PC-3 (cell line): ENCODE measurements around the gene RTL10.

Experiments used
- CTCF ChIP-seq: fragments of 300-600 bp; sonication (generic); conservative IDR thresholded peaks from 2 replicates; pipeline ENCODE4 v1.5.1; 2017; ENCODE audit warnings: antibody characterized with exemption, low read depth, mild to moderate bottlenecking, low read length
- EZH2 ChIP-seq: fragments of 300-600 bp; sonication (generic); IDR thresholded peaks from one replicate; pipeline ENCODE4 v1.6.1; 2017; ENCODE audit warnings: antibody characterized with exemption, mild to moderate bottlenecking, low read length; ENCODE audit not compliant: unreplicated experiment

- no peak for TF ChIP-seq CTCF
- TF ChIP-seq EZH2: no peak
Measured at GRCh38 chr22:19814428-19814827, 40.2 kb downstream of the RTL10 start.
